ENCODE results near the gene MYOM1. TPM values are rescaled to one million over a fixed set of nuclear protein-coding genes. Genes with fewer than 3 reads are reported as not detected.

Gene MYOM1
- total RNA-seq, 2 donors from 2014 or later = 0.39 to 1.1 TPM

DNA sequence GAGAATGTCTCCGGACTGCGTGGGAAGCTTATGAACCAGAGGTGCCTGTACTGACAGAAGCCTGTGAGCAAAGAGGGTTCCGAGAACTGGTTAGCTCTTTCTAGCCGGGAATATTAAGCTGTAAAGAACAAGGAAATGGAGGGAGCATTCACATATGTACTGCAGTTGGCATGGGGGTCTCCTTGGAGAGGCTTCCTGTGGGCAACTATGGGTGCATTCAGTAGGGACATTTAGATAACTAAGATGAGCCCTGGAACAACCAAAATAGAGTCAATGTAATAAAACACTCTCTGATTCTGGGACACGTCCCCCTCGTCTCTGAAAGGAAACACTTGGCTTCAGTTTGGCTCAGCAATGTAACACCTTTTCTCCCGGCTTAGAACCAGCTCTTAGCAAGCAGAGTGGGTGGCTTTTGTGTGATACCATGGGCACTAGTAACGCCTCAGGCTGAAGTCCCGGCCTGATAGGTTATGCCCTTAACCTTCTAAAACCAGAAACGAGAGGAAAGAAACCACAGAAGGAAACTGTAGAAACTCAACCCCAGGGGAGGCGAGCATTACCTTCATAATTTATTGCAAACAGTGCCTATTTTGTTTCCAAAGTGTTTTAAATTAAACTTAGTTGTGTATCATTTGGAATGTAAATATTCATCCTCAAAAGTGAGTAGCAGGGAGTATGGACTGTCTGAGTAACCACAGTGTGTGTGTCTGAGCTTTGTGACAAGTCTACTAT, 158.0 kb downstream of the MYOM1 start:
- peak overlapping the region; percentile 99 for H3K27ac Mint-ChIP-seq
- H3K9me3 Mint-ChIP-seq = no peaks in the 10 kb centered on the region
- ATAC-seq (replicated peaks in 1 of 2) (peak; percentile 71 to 82), DNase-seq (peak; percentile 63 to 69)
- H3K36me3 Mint-ChIP-seq (ENCODE audit: insufficient read depth in 2 of 2) = no peaks in the 10 kb centered on the region
- peaks cover 71% of the 10 kb centered on the region for H3K4me1 Mint-ChIP-seq (ENCODE audit: low read depth)
- no peaks in the 10 kb centered on the region for H3K27me3 Mint-ChIP-seq (ENCODE audit: low read depth)
- H3K4me3 Mint-ChIP-seq = peak overlapping the region; percentile 78 to 87

DNA sequence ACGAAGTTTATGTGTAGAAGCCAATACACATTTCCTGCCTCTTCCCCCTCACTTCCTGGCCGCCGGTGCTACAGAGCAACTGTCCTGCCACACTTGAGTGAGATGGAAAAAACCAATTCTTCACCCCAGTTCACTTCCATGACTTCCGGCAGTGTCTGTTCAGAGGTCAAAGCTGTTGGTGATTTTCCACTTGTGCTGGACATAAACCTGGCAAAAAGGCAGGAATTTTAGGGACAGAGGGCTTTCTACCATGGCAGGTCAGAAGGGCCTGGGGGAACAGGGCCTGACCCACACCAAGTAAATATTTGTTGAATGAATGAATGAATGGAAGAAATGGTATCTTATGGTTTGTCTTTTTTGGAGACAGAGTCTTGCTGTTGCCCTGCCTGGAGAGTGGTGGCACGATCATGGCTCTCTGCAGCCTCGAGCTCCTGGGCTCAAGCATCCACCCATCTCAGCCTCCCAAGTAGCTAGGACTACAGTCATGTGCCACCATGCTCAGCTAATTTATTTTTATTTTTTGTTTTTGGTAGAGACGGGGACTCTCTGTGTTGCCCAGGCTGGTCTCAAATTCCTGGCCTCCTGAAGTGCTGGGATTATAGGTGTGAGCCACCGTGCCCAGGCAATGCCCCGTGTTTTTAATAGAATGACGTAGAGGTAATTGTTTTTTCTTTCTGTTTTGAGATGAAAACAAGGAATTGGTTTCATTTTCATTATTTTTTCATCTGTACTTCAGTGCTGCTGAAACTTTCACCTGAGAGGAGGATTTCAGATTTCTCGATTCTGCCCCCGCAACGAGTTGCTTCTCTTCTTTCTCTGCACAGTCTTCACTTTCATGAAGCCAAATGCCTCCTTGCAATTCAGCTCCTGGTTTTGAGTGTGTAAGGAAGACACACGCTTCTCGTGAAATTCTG, 158.8 kb downstream of the MYOM1 start:
- H3K27ac Mint-ChIP-seq = peak overlapping the region; percentile 99
- H3K36me3 Mint-ChIP-seq (ENCODE audit: insufficient read depth in 2 of 2) = no peaks in the 10 kb centered on the region
- H3K4me1 Mint-ChIP-seq (ENCODE audit: low read depth) = peaks cover 73% of the 10 kb centered on the region
- H3K4me3 Mint-ChIP-seq = peak overlapping the region; percentile 78 to 87
- no peaks in the 10 kb centered on the region for H3K27me3 Mint-ChIP-seq (ENCODE audit: low read depth)
- H3K9me3 Mint-ChIP-seq = no peaks in the 10 kb centered on the region
- ATAC-seq (replicated peaks in 1 of 2) (peak; percentile 42 to 56), DNase-seq (peak; percentile 54 to 57)

DNA sequence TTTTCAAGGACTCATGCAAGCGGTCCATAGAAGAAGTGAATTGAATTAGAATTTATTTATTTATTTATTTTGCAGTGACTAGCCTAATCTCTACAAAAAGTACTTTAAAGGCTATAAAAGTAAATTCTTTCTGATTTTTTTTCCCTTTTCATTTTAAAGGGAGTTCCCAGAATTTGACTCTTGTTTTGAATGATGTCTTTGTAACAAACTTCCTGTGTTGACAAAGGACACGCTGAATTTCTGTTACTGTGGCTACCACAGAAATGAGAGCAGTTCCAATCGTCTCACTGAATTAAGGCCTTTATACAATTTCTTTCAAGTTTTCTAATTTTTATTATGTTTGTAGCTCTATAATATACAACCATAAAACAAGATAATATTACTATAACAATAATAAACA, 160.5 kb downstream of the MYOM1 start:
- peaks cover 73% of the 10 kb centered on the region for H3K4me1 Mint-ChIP-seq (ENCODE audit: low read depth)
- no peak overlapping the region for H3K27ac Mint-ChIP-seq
- peaks cover 1 to 4% of the 10 kb centered on the region in 2 donors for H3K36me3 Mint-ChIP-seq (ENCODE audit: insufficient read depth in 2 of 2)
- no peak for DNase-seq
- ATAC-seq (replicated peaks in 1 of 2) = peak in 1 of 2 donors; percentile 16
- peaks cover 0 to 2% of the 10 kb centered on the region in 2 donors for H3K9me3 Mint-ChIP-seq
- H3K4me3 Mint-ChIP-seq = peak overlapping the region in 1 of 2 donors; percentile 39
- H3K27me3 Mint-ChIP-seq (ENCODE audit: low read depth) = no peaks in the 10 kb centered on the region

DNA sequence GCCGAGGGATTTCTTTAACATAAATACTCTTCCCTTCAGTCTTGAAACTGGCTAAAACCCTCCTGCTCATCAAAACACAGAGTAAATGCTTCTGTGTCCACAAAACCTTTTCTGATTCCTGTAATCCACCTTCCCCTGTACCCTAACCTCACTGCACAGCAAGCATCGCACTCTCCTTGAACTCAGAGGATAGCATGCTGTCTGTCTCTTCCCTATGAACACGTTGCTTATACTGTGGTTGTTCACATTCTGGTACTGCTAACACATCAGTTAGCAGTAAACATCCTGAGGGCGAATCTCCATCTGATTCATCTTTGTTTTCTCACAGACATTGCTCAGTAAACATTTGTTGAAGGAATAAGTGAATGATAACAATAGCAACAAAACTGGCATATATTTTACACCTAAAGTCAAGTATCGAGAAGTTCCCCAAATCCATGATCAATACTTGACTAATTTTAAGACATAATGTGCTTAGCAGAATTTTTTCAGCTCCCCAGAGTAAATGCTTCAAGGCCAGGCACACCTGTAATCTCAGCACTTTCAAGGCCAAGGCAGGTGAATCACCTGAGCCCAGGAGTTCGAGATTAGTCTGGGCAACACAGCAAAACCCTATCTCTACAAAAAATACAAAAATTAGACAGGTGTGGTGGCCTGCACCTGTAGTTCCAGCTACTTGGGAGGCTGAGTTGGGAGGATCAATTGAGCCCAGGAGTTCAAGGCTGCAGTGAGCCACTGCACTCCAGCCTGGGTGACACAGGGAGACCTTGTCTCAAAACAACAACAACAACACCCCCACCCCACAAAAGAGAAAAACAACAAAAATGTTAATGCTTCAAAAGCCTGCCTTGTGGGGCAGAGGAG, 161.2 kb downstream of the MYOM1 start:
- peaks cover 4 to 7% of the 10 kb centered on the region in 2 donors for H3K36me3 Mint-ChIP-seq (ENCODE audit: insufficient read depth in 2 of 2)
- peak; percentile 21 to 56 for ATAC-seq (replicated peaks in 1 of 2)
- peak overlapping the region; percentile 23 to 38 for H3K4me3 Mint-ChIP-seq
- H3K27me3 Mint-ChIP-seq (ENCODE audit: low read depth) = no peaks in the 10 kb centered on the region
- peaks cover 72% of the 10 kb centered on the region for H3K4me1 Mint-ChIP-seq (ENCODE audit: low read depth)
- peak in 1 of 2 donors; percentile 25 for DNase-seq
- H3K9me3 Mint-ChIP-seq = peaks cover 1 to 4% of the 10 kb centered on the region in 2 donors
- H3K27ac Mint-ChIP-seq = peak overlapping the region; percentile 41

DNA sequence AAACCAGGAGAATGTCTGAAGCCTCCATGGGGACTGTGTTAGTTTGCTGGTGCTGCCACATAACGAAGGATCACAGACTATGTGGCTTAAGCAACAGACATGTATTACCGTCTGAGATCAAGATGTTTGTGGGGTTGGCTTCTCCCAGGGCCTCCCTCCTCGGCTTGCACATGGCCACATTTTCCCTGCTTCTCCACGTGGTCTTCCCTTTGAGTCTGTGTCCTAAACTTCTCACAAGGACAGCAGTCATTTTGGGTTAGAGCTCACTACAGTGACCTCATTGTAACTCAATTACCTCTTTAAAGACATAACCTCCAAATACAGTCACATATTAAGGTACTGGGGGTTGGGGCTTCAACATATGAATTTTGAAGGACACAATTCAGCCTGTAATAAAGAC, 162.2 kb downstream of the MYOM1 start:
- Mint-ChIP-seq H3K36me3 (ENCODE audit: insufficient read depth in 2 of 2) (peaks cover 10 to 14% of the 10 kb centered on the region in 2 donors), H3K27ac (peak overlapping the region; percentile 41), H3K4me3 (no peak overlapping the region), H3K27me3 (ENCODE audit: low read depth) (no peaks in the 10 kb centered on the region), H3K9me3 (peaks cover 8 to 10% of the 10 kb centered on the region in 2 donors), H3K4me1 (ENCODE audit: low read depth) (peaks cover 72% of the 10 kb centered on the region)
- ATAC-seq (replicated peaks in 1 of 2) (no peak), DNase-seq (no peak)

DNA sequence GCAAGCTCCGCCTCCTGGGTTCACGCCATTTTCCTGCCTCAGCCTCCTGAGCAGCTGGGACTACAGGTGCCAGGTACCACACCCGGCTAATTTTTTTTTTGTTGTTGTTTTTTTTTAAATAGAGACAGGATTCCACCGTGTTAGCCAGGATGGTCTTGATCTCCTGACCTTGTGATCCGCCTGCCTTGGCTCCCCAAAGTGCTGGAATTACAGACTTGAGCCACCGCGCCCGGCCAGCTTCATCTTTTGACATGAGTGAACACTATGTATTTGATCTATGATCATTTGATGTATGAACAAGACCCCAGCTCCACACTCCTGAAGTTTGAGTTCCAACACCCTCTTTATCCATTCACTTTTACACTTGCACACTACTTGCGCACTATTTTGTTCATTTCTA, 163.5 kb downstream of the MYOM1 start:
- DNase-seq (no peak), ATAC-seq (replicated peaks in 1 of 2) (no peak)
- Mint-ChIP-seq H3K4me3 (no peak overlapping the region), H3K4me1 (ENCODE audit: low read depth) (peaks cover 69% of the 10 kb centered on the region), H3K27ac (peak overlapping the region; percentile 34), H3K36me3 (ENCODE audit: insufficient read depth in 2 of 2) (peaks cover 13 to 18% of the 10 kb centered on the region in 2 donors), H3K9me3 (peaks cover 8 to 14% of the 10 kb centered on the region in 2 donors), H3K27me3 (ENCODE audit: low read depth) (no peaks in the 10 kb centered on the region)

DNA sequence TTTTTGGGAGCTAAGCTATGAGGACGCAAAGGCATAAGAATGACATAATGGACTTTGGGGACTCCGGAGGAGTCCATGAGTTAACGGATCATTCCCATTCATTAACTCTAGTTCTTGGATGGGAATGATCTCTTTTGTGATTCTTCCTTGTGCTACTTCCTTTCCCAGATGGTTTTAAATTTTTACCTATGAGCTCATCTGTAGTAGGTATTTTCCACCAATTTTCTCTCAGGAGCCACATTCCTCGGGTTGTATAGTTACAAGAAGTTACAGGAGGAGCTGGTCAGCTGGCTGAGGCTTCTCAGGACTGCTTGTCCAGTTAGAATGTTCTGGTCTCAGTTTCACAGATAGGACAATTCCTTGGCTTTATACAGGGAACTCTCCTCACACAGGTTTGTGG, 164.0 kb downstream of the MYOM1 start:
- H3K36me3 Mint-ChIP-seq (ENCODE audit: insufficient read depth in 2 of 2) = peaks cover 13 to 18% of the 10 kb centered on the region in 2 donors
- no peaks in the 10 kb centered on the region for H3K27me3 Mint-ChIP-seq (ENCODE audit: low read depth)
- ATAC-seq (replicated peaks in 1 of 2) (no peak), DNase-seq (no peak)
- peaks cover 64% of the 10 kb centered on the region for H3K4me1 Mint-ChIP-seq (ENCODE audit: low read depth)
- H3K4me3 Mint-ChIP-seq = no peak overlapping the region
- peaks cover 8 to 14% of the 10 kb centered on the region in 2 donors for H3K9me3 Mint-ChIP-seq
- no peak overlapping the region for H3K27ac Mint-ChIP-seq

DNA sequence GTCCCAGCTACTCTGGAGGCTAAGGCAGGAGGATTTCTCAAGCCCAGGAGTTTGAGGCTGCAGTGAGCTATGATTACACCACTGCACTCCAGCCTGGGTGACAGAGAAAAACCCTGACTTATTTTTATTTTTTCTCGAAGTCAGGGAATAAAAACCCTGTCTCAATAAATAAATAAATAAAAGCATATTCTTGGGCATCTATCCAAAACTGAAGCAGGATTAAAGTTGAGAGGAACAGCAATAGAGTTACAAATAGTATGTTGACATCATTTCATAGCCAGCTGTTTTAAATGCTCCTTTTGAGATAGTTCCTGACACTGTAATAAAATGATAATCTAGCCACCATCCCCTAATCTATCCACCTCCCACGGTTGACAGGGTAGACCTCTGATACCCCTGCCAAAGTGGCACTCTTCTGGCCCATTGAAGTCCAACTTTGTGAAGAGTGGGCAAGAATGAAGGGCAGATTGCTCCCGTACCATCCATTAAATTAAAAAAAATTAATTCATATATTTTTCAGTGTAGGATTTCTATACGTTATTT, 164.5 kb downstream of the MYOM1 start:
- Mint-ChIP-seq H3K4me3 (no peak overlapping the region), H3K27ac (no peak overlapping the region), H3K27me3 (ENCODE audit: low read depth) (no peaks in the 10 kb centered on the region), H3K4me1 (ENCODE audit: low read depth) (peaks cover 59% of the 10 kb centered on the region), H3K9me3 (peaks cover 8 to 14% of the 10 kb centered on the region in 2 donors), H3K36me3 (ENCODE audit: insufficient read depth in 2 of 2) (peaks cover 13 to 18% of the 10 kb centered on the region in 2 donors)
- ATAC-seq (replicated peaks in 1 of 2) = no peak
- DNase-seq = no peak

DNA sequence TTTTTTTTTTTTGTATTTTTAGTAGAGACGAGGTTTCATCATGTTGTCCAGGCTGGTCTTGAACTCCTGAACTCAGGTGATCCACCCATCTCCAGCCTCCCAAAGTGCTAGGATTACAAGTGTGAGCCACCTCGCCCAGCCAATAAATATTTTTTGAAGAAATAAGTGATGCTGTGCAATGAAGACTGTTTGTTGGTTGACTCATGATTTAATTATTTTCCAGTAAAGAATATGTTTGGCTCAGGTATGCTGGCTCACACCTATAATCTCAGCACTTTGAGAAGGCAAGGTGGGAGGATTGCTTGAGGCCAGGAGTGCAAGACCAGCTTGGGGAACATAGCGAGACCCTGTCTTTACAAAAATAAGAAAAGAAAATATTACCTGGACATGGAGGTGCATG, 165.0 kb downstream of the MYOM1 start:
- H3K4me3 Mint-ChIP-seq = no peak overlapping the region
- no peak for ATAC-seq (replicated peaks in 1 of 2)
- peaks cover 13 to 18% of the 10 kb centered on the region in 2 donors for H3K36me3 Mint-ChIP-seq (ENCODE audit: insufficient read depth in 2 of 2)
- peaks cover 8 to 14% of the 10 kb centered on the region in 2 donors for H3K9me3 Mint-ChIP-seq
- no peak overlapping the region for H3K27ac Mint-ChIP-seq
- H3K27me3 Mint-ChIP-seq (ENCODE audit: low read depth) = no peaks in the 10 kb centered on the region
- no peak for DNase-seq
- peaks cover 54% of the 10 kb centered on the region for H3K4me1 Mint-ChIP-seq (ENCODE audit: low read depth)

DNA sequence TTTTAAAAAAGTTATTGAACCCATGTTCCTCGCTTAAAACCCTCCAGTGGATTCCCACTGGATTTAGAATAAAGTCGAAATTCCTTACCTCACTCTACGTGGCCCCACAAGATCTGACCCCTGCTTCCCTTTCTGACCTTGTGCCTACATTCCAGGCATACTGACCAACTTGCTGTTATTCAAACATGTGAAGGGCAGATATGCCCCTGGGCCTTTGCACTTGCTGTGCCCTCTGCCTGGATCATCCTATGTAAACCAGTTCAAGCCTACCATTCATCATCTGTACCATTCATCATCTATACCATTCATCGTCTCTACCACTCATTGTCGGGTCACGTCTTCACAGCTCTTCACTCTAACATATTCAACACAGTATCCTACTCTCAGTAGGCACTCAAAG, 165.6 kb downstream of the MYOM1 start:
- no peak for DNase-seq
- Mint-ChIP-seq H3K27ac (no peak overlapping the region), H3K36me3 (ENCODE audit: insufficient read depth in 2 of 2) (peaks cover 13 to 18% of the 10 kb centered on the region in 2 donors), H3K4me1 (ENCODE audit: low read depth) (peaks cover 51% of the 10 kb centered on the region), H3K4me3 (no peak overlapping the region), H3K9me3 (peaks cover 8 to 14% of the 10 kb centered on the region in 2 donors), H3K27me3 (ENCODE audit: low read depth) (no peaks in the 10 kb centered on the region)
- ATAC-seq (replicated peaks in 1 of 2) = no peak

DNA sequence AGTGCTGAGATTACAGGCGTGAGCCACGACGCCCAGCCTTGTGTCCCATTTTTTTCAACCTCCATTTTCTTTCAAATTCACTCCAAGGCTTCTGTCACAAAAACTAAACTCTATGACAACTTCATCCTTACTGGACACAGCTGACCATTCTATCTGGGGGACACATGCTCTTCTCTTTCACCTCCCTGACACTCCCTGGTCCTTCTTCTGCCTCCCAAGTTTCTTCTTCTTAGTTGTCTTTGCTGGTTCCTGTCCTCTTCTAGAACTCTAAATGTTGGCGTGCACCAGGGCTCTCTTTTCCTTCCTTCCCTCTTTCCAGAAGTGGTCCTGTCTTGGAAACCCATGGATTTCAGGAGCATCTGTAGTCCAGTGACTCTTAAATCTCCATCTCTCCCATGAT, 166.7 kb downstream of the MYOM1 start:
- ATAC-seq (replicated peaks in 1 of 2) = no peak
- Mint-ChIP-seq H3K4me1 (ENCODE audit: low read depth) (peaks cover 43% of the 10 kb centered on the region), H3K27me3 (ENCODE audit: low read depth) (no peaks in the 10 kb centered on the region), H3K9me3 (peaks cover 8 to 14% of the 10 kb centered on the region in 2 donors), H3K36me3 (ENCODE audit: insufficient read depth in 2 of 2) (peaks cover 13 to 18% of the 10 kb centered on the region in 2 donors), H3K27ac (no peak overlapping the region), H3K4me3 (peak overlapping the region in 1 of 2 donors; percentile 4)
- DNase-seq = no peak

DNA sequence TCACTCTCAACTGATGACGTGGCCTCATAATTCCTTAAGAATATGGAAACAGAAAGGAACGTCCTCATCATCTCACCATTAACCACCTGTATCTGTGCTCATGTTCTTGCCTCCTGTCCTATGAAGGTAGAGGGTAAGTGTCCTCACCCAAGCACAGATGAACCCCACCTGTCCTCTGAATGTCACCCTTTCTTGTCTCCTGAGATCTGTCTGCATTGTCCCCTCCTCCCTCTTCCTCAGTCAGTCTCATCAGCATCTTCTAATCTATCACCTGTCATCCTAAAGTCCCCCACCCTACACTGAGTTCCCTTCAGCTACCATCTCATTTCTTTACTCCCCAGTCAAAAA, 167.4 kb downstream of the MYOM1 start:
- Mint-ChIP-seq H3K4me3 (peak overlapping the region; percentile 6 to 19), H3K9me3 (peaks cover 8 to 14% of the 10 kb centered on the region in 2 donors), H3K36me3 (ENCODE audit: insufficient read depth in 2 of 2) (peaks cover 13 to 18% of the 10 kb centered on the region in 2 donors), H3K27ac (peak overlapping the region; percentile 45), H3K27me3 (ENCODE audit: low read depth) (no peaks in the 10 kb centered on the region), H3K4me1 (ENCODE audit: low read depth) (peaks cover 39% of the 10 kb centered on the region)
- peak; percentile 34 to 42 for ATAC-seq (replicated peaks in 1 of 2)
- no peak for DNase-seq
